ENCODE data around the gene BAIAP2L1. TPM values are rescaled to one million over a fixed set of nuclear protein-coding genes. Genes with fewer than 3 reads are reported as not detected.

BAIAP2L1 gene
- total RNA-seq, 1 donor from 2014 or later, result 21.1 TPM

GRCh38 chr7:98254951-98255610, 145.8 kb downstream of the BAIAP2L1 start:
- H3K27me3 ChIP-seq (ENCODE audit: low read depth), result no peaks in the 10 kb centered on the region
- TF ChIP-seq, protein P1, sequence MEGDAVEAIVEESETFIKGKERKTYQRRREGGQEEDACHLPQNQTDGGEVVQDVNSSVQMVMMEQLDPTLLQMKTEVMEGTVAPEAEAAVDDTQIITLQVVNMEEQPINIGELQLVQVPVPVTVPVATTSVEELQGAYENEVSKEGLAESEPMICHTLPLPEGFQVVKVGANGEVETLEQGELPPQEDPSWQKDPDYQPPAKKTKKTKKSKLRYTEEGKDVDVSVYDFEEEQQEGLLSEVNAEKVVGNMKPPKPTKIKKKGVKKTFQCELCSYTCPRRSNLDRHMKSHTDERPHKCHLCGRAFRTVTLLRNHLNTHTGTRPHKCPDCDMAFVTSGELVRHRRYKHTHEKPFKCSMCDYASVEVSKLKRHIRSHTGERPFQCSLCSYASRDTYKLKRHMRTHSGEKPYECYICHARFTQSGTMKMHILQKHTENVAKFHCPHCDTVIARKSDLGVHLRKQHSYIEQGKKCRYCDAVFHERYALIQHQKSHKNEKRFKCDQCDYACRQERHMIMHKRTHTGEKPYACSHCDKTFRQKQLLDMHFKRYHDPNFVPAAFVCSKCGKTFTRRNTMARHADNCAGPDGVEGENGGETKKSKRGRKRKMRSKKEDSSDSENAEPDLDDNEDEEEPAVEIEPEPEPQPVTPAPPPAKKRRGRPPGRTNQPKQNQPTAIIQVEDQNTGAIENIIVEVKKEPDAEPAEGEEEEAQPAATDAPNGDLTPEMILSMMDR (IDR thresholded peaks at IDR 0.05), result no peak
- no peak overlapping the region for H3K27ac ChIP-seq
- ATAC-seq (no peak), DNase-seq (no peak)
- H3K9me3 ChIP-seq, result no peaks in the 10 kb centered on the region
- peaks cover 20% of the 10 kb centered on the region for H3K36me3 ChIP-seq
- intact Hi-C loops (cut with DNase I), result no loop called here
- no peak overlapping the region for H3K4me3 ChIP-seq
- peaks cover 27% of the 10 kb centered on the region for H3K4me1 ChIP-seq

DNA sequence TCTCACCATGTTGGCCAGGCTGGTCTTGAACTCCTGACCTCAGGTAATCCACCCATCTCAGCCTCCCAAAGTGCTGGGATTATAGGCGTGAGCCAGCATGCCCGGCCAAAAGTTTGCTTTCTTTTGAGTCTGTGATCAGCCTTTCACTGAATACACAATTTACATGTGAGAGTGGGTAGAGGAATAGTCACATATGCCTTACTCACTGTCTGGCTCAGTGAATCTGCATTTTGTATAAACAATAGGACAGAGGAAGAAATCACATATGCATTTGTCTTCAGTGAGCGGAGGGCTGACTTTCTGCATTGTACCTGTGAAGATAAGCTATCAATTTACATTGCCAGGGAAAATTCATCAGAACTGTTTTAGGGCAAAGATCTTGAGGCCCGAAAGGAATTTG, 146.4 kb downstream of the BAIAP2L1 start:
- peaks cover 32% of the 10 kb centered on the region for H3K4me1 ChIP-seq
- intact Hi-C loops (cut with DNase I), result no loop called here
- no peaks in the 10 kb centered on the region for H3K9me3 ChIP-seq
- H3K27me3 ChIP-seq (ENCODE audit: low read depth), result no peaks in the 10 kb centered on the region
- no peak overlapping the region for H3K4me3 ChIP-seq
- DNase-seq (no peak), ATAC-seq (no peak)
- no peak overlapping the region for H3K27ac ChIP-seq
- peaks cover 20% of the 10 kb centered on the region for H3K36me3 ChIP-seq
- TF ChIP-seq, protein P1 (IDR thresholded peaks at IDR 0.05), result no peak

DNA sequence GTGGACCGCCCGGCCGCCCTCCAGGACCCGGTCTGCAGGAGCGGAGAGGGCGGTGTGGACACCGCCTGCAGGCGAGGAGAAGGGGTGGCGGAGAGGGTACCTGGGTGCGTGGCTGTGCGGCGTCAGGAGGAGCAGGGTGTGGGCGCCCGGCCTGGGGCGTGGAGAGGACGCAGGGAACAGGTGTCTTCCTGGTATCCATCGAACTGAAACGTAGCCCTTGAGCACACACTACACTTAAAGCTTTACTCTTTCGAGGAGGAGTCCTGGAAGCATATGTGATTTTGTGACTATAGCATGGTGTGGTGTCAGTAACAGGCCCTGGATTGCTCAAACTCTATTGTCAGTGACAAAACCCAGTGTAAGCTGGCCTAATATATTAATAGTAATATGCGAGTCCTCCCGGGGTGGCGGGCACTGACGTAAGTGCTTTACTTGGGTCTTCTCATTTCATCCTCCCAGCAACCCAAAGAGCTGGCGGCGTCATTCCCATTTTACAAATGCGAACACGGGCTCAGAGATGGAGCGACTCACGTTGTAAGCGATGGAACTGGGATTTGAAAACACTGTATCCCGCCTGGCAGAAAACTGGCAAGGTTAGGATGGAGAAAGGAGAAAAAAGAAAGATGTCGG, 148.3 kb downstream of the BAIAP2L1 start:
- Histone ChIP-seq H3K27me3 (ENCODE audit: low read depth) (no peaks in the 10 kb centered on the region), H3K9me3 (no peaks in the 10 kb centered on the region), H3K4me1 (peaks cover 52% of the 10 kb centered on the region), H3K4me3 (peak overlapping the region; percentile 91), H3K27ac (peak overlapping the region; percentile 89), H3K36me3 (peaks cover 13% of the 10 kb centered on the region)
- TF ChIP-seq, protein P1 (IDR thresholded peaks at IDR 0.05), result no peak
- intact Hi-C loops (cut with DNase I), result no loop called here
- DNase-seq (no peak), ATAC-seq (peak in 1 of 2 donors; percentile 46)

GRCh38 chr7:98251601-98252424, 149.1 kb downstream of the BAIAP2L1 start, which contains the start of gene TECPR1:
Gene TECPR1 (minus strand): TSS chr7:98252232. CDS start chr7:98246146, 6,086 bp downstream.
- peak within 1 kb of the TSS; percentile 89 for H3K27ac ChIP-seq
- TF ChIP-seq, protein P1 (IDR thresholded peaks at IDR 0.05), result no peak
- no peaks in the 10 kb centered on the region for H3K27me3 ChIP-seq (ENCODE audit: low read depth)
- peak; percentile 99 for ATAC-seq
- intact Hi-C loops (cut with DNase I), result no loop called here
- H3K9me3 ChIP-seq, result no peaks in the 10 kb centered on the region
- peak; percentile 98 for DNase-seq
- H3K4me3 ChIP-seq, result peak within 1 kb of the TSS; percentile 91
- peaks cover 58% of the 10 kb centered on the region for H3K4me1 ChIP-seq
- H3K36me3 ChIP-seq, result peaks cover 6% of the 10 kb centered on the region

DNA sequence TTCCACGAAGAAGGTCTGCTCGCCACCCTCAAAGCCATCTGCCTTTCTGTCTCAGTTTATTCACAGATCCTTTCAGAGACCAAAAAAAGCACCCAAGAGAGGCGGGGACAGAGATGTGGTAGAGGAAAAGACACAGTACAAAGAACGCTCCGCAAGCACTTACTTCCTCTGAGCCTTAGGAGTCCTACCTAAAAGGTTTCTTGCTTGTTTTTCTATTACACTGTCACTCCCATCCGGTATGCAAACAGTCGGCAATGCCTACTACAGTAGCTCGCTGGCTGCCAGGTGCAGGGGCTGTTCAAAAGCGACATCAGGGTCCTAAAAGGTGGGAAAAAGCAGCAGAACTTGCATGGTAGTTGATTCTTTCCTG, 149.7 kb downstream of the BAIAP2L1 start:
- intact Hi-C loops (cut with DNase I), result no loop called here
- peaks cover 64% of the 10 kb centered on the region for H3K4me1 ChIP-seq
- peak overlapping the region; percentile 91 for H3K4me3 ChIP-seq
- no peaks in the 10 kb centered on the region for H3K9me3 ChIP-seq
- DNase-seq (no peak), ATAC-seq (peak; percentile 15 to 25)
- H3K27me3 ChIP-seq (ENCODE audit: low read depth), result no peaks in the 10 kb centered on the region
- peak overlapping the region; percentile 89 for H3K27ac ChIP-seq
- TF ChIP-seq, protein P1 (IDR thresholded peaks at IDR 0.05), result no peak
- H3K36me3 ChIP-seq, result peaks cover under 1% of the 10 kb centered on the region

Measured in lower lobe of right lung (tissue), 2 donors.